ENCODE measurements around the gene PDZRN3.

GRCh38 chr3:73399106-73399505, 225.6 kb downstream of the PDZRN3 start:
- TF ChIP-seq EZH2phosphoT487 (IDR thresholded peaks at IDR 0.05; ENCODE audit: insufficient read depth, low read depth) (no peak), EZH2 (IDR thresholded peaks at IDR 0.05; ENCODE audit: insufficient read depth, poor library complexity, severe bottlenecking) (no peak)
